Smooth muscle cell (in vitro differentiated cells): ENCODE measurements around the gene CDK13. TPM values are rescaled to one million over a fixed set of nuclear protein-coding genes. Genes with fewer than 3 reads are reported as not detected.

Experiments
- DNase-seq: peaks from one replicate; lab custom pipeline; 2025; ENCODE audit not compliant: unreplicated experiment; lab: John Stamatoyannopoulos, UW
- H2AFZ ChIP-seq: fragments of 200-600 bp; sonication (generic); 2 replicates; pipeline ENCODE4 v1.6.0; 2016; ENCODE audit warnings: antibody characterized with exemption, low read depth, mild to moderate bottlenecking
- H3F3A ChIP-seq: fragments of 200-600 bp; sonication (generic); 2 replicates; pipeline ENCODE4 v1.6.0; 2017; ENCODE audit warnings: antibody characterized with exemption, low read depth
- H3K27ac ChIP-seq: fragments of 200-600 bp; sonication (generic); 2 replicates; pipeline ENCODE4 v1.5.1; 2016; ENCODE audit warnings: low read depth, mild to moderate bottlenecking
- H3K27me3 ChIP-seq: fragments of 200-600 bp; sonication (generic); 2 replicates; pipeline ENCODE4 v1.6.1; 2016; ENCODE audit warnings: low read depth, mild to moderate bottlenecking
- H3K36me3 ChIP-seq: fragments of 200-600 bp; sonication (generic); 2 replicates; pipeline ENCODE4 v1.5.1; 2016; ENCODE audit warnings: low read depth
- H3K4me1 ChIP-seq: fragments of 200-600 bp; sonication (generic); 2 replicates; pipeline ENCODE4 v1.5.1; 2016; ENCODE audit warnings: low read depth
- H3K4me2 ChIP-seq: fragments of 200-600 bp; sonication (generic); 2 replicates; pipeline ENCODE4 v1.6.0; 2016; ENCODE audit warnings: mild to moderate bottlenecking
- H3K4me3 ChIP-seq: fragments of 200-600 bp; sonication (generic); 2 replicates; pipeline ENCODE4 v1.5.1; 2016; ENCODE audit warnings: mild to moderate bottlenecking
- H3K79me2 ChIP-seq: fragments of 200-600 bp; sonication (generic); 2 replicates; pipeline ENCODE4 v1.6.0; 2016; ENCODE audit warnings: low read depth, mild to moderate bottlenecking
- H3K9ac ChIP-seq: fragments of 200-600 bp; sonication (generic); 2 replicates; pipeline ENCODE4 v1.6.0; 2016; ENCODE audit warnings: low read depth
- H3K9me3 ChIP-seq: fragments of 200-600 bp; sonication (generic); replicated peaks from 2 replicates; pipeline ENCODE4 v1.5.1; 2016; ENCODE audit warnings: low read depth
- H4K20me1 ChIP-seq: fragments of 200-600 bp; sonication (generic); 2 replicates; pipeline ENCODE4 v1.6.0; 2016; ENCODE audit warnings: low read depth
- CTCF ChIP-seq: fragments of 200-600 bp; sonication (generic); IDR thresholded peaks from 2 replicates; pipeline ENCODE4 v1.5.1; 2017; ENCODE audit warnings: borderline replicate concordance, mild to moderate bottlenecking, antibody characterized with exemption; ENCODE audit not compliant: insufficient read depth, poor library complexity, severe bottlenecking
- WGBS: methylation state at CpG from one replicate; pipeline ENCODE4 v1.1.7; 2016; ENCODE audit warnings: low lambda C conversion rate; 5-methylcytosine and 5-hydroxymethylcytosine counted together
- polyA plus RNA-seq: library from polyadenylated mRNA; unstranded; fragments of >200 nt; fragmentation: Nextera tagmentation; extraction: Ambion mirVana; gene quantifications from 2 replicates; pipeline ENCODE4 v1.2.1, GENCODE V29; 2016
- total RNA-seq: library from RNA; depleted of rRNA; stranded (reverse); fragments of >200 nt; gene quantifications from 2 replicates; pipeline ENCODE4 v1.2.3, GENCODE V29; 2014

The CDK13 gene
- total and polyA plus RNA-seq, 2 experiments from 2014 or later = 15.9 to 70.0 TPM

- TF ChIP-seq CTCF = no peak
- peaks cover 90% of the 10 kb centered on the region for H4K20me1 ChIP-seq
Measured at GRCh38 chr7:39979406-39980073, 29.5 kb downstream of the CDK13 start.

GRCh38 chr7:39985398-39985918 lies 35.4 kb downstream of the CDK13 start:
- H3K27ac ChIP-seq = no peak overlapping the region
- DNase-seq = no peak

More at GRCh38 chr7:39979406-39980073, 29.5 kb downstream of the CDK13 start:
- no peak overlapping the region for H3K4me2 ChIP-seq
- H3K27me3 ChIP-seq = no peaks in the 10 kb centered on the region
- 91% methylated on average over 8 of the region's 8 CpGs for WGBS
- no peaks in the 10 kb centered on the region for H3K9me3 ChIP-seq
- no peaks in the 10 kb centered on the region for H3K36me3 ChIP-seq
- H2AFZ ChIP-seq = no peak overlapping the region
- H3K27ac ChIP-seq = no peak overlapping the region
- H3K4me1 ChIP-seq = no peaks in the 10 kb centered on the region
- H3K79me2 ChIP-seq = peaks cover 87% of the 10 kb centered on the region
- H3K9ac ChIP-seq = no peak overlapping the region
- no peak overlapping the region for H3K4me3 ChIP-seq
- H3F3A ChIP-seq = no peaks in the 10 kb centered on the region
- no peak for DNase-seq

GRCh38 chr7:39987641-39988347 lies 37.7 kb downstream of the CDK13 start:
- no peak for DNase-seq
- H3K9ac ChIP-seq = no peak overlapping the region
- no peaks in the 10 kb centered on the region for H3K9me3 ChIP-seq
- H3K36me3 ChIP-seq = peaks cover 8% of the 10 kb centered on the region
- H3K27me3 ChIP-seq = no peaks in the 10 kb centered on the region
- no peak for TF ChIP-seq CTCF
- H3K79me2 ChIP-seq = peaks cover 95% of the 10 kb centered on the region
- no peak overlapping the region for H3K4me3 ChIP-seq
- H3K4me1 ChIP-seq = no peaks in the 10 kb centered on the region
- no peak overlapping the region for H2AFZ ChIP-seq
- no peaks in the 10 kb centered on the region for H3F3A ChIP-seq
- WGBS = 85% methylated on average over 9 of the region's 9 CpGs
- no peak overlapping the region for H3K4me2 ChIP-seq
- peaks cover 96% of the 10 kb centered on the region for H4K20me1 ChIP-seq
- no peak overlapping the region for H3K27ac ChIP-seq

More at GRCh38 chr7:39985398-39985918, 35.4 kb downstream of the CDK13 start:
- Histone ChIP-seq H4K20me1 (peaks cover 87% of the 10 kb centered on the region), H3F3A (no peaks in the 10 kb centered on the region), H3K27me3 (no peaks in the 10 kb centered on the region), H2AFZ (no peak overlapping the region), H3K9ac (no peak overlapping the region), H3K79me2 (peaks cover 86% of the 10 kb centered on the region), H3K4me2 (no peak overlapping the region), H3K4me3 (no peak overlapping the region), H3K36me3 (peaks cover 8% of the 10 kb centered on the region), H3K4me1 (no peaks in the 10 kb centered on the region), H3K9me3 (no peaks in the 10 kb centered on the region)
- TF ChIP-seq CTCF = no peak
- WGBS = 85% methylated on average over 4 of the region's 4 CpGs
